ENCODE data around the gene HOXC12. TPM values are rescaled to one million over a fixed set of nuclear protein-coding genes. Genes with fewer than 3 reads are reported as not detected.

The HOXC12 gene
- total RNA-seq, 4 donors from 2014 or later, result 3.7 to 6.8 (median 4.7) TPM

DNA sequence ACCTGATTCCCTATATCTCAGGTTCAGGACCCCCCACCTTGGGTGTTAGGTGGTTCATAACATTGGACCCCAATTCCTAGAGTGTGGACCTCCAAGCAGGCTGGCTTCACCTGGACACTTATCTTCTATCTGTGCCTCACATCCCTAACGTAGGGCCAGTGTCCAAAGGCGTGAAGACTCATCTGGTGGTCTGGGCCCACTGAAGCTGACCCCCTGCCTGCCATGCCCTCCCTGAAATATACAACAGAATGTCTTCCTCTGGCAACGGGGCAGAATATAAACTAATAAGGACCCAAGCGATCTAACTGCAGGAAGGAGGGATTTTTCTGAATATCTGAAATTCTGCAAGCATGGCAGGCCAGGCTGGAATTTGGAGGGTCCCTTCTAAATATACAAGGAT lies 10.5 kb upstream of the HOXC12 start:
- DNase-seq (ENCODE audit: low spot score in 2 of 2), result no peak
- 33% methylated on average over 4 of the region's 4 CpGs for WGBS
- no peak for TF ChIP-seq POLR2A (IDR thresholded peaks at IDR 0.05)
- TF ChIP-seq, protein P1, sequence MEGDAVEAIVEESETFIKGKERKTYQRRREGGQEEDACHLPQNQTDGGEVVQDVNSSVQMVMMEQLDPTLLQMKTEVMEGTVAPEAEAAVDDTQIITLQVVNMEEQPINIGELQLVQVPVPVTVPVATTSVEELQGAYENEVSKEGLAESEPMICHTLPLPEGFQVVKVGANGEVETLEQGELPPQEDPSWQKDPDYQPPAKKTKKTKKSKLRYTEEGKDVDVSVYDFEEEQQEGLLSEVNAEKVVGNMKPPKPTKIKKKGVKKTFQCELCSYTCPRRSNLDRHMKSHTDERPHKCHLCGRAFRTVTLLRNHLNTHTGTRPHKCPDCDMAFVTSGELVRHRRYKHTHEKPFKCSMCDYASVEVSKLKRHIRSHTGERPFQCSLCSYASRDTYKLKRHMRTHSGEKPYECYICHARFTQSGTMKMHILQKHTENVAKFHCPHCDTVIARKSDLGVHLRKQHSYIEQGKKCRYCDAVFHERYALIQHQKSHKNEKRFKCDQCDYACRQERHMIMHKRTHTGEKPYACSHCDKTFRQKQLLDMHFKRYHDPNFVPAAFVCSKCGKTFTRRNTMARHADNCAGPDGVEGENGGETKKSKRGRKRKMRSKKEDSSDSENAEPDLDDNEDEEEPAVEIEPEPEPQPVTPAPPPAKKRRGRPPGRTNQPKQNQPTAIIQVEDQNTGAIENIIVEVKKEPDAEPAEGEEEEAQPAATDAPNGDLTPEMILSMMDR (IDR thresholded peaks at IDR 0.05), result no peak
- no peak for TF ChIP-seq POLR2AphosphoS5 (IDR thresholded peaks at IDR 0.05)
- TF ChIP-seq EP300 (IDR thresholded peaks at IDR 0.05), result no peak
- peaks cover 19% of the 10 kb centered on the region for H3K4me1 ChIP-seq
- H3K9me3 ChIP-seq, result no peaks in the 10 kb centered on the region
- H3K4me3 ChIP-seq, result no peak overlapping the region
- no peak overlapping the region for H3K27ac ChIP-seq
- H3K27me3 ChIP-seq, result peaks cover 98% of the 10 kb centered on the region
- no peaks in the 10 kb centered on the region for H3K36me3 ChIP-seq

DNA sequence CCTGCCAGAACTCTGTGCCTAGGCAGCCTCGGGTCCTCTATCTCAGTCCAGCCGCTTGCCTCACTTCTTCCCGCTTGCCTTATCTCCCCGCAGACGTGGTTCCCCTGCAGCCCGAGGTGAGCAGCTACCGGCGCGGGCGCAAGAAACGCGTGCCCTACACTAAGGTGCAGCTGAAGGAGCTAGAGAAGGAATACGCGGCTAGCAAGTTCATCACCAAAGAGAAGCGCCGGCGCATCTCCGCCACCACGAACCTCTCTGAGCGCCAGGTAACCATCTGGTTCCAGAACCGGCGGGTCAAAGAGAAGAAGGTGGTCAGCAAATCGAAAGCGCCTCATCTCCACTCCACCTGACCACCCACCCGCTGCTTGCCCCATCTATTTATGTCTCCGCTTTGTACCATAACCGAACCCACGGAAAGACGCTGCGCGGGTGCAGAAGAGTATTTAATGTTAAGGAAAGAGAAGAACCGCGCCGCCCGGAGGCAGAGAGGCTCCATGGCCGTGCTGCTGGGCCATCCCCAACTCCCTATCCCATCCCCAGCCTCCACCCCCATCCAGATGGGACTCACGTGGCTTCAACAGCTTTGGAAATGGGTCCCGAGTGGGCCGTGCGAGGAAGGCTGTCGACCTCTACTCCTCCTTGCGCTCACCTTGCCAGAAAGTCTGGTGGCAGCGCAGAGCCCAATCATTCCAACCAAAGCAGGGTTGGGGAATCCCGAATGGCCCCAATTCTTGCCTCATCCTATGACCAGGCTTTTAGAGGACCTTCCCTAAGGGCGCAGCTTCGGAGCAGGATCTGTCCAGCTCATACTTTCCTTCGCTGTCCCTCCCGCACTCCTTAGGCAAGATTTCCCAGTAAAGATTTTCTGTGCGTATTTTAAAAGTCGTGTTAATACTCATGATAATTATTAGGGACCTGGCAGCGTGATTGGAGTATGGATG lies 9.5 kb upstream of the HOXC12 start:
- no peak overlapping the region for H3K4me3 ChIP-seq
- WGBS, result 65% methylated on average over 51 of the region's 51 CpGs
- H3K27me3 ChIP-seq, result peaks cover 98% of the 10 kb centered on the region

DNA sequence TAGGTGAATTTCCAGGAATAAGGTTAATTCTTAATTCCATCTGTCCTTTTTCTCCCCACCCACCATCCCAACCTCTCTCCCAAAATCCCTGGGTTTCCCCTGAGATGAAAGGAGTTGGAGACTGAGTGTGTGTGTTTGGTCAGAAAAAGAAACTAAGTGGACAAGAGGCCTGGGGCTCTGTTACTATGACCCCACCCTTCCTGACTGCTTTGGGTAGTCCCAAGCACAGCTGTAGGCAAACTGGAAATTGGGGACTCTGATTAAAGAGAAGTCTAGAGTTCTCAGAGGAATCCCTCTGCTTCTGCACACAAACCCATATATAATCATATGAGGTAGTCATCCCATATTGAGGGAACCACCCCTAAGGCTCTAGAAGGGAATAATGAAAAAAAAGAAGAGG lies 7.0 kb upstream of the HOXC12 start:
- peaks cover 37% of the 10 kb centered on the region for H3K4me1 ChIP-seq
- no peak for DNase-seq (ENCODE audit: low spot score in 2 of 2)
- TF ChIP-seq POLR2A (IDR thresholded peaks at IDR 0.05), result no peak
- TF ChIP-seq, protein P1 (IDR thresholded peaks at IDR 0.05), result no peak
- TF ChIP-seq EP300 (IDR thresholded peaks at IDR 0.05), result no peak
- no peak for TF ChIP-seq POLR2AphosphoS5 (IDR thresholded peaks at IDR 0.05)
- no peak overlapping the region for H3K27ac ChIP-seq
- H3K4me3 ChIP-seq, result no peak overlapping the region
- H3K27me3 ChIP-seq, result peaks cover 100% of the 10 kb centered on the region
- H3K9me3 ChIP-seq, result no peaks in the 10 kb centered on the region
- H3K36me3 ChIP-seq, result no peaks in the 10 kb centered on the region

More for the DNA sequence above, 9.5 kb upstream of the HOXC12 start:
- TF ChIP-seq, protein P1 (IDR thresholded peaks at IDR 0.05), result no peak
- TF ChIP-seq EP300 (IDR thresholded peaks at IDR 0.05), result no peak
- TF ChIP-seq POLR2A (IDR thresholded peaks at IDR 0.05), result no peak
- TF ChIP-seq POLR2AphosphoS5 (IDR thresholded peaks at IDR 0.05), result no peak
- no peaks in the 10 kb centered on the region for H3K9me3 ChIP-seq
- peaks cover 14% of the 10 kb centered on the region for H3K4me1 ChIP-seq
- no peak for DNase-seq (ENCODE audit: low spot score in 2 of 2)
- no peaks in the 10 kb centered on the region for H3K36me3 ChIP-seq
- H3K27ac ChIP-seq, result no peak overlapping the region

GRCh38 chr12:53948650-53949593 lies 5.8 kb upstream of the HOXC12 start:
- Histone ChIP-seq H3K36me3 (no peaks in the 10 kb centered on the region), H3K27ac (no peak overlapping the region), H3K27me3 (peaks cover 100% of the 10 kb centered on the region), H3K4me1 (peaks cover 33% of the 10 kb centered on the region), H3K4me3 (no peak overlapping the region), H3K9me3 (no peaks in the 10 kb centered on the region)
- no peak for DNase-seq (ENCODE audit: low spot score in 2 of 2)
- 59% methylated on average over 4 of the region's 9 CpGs for WGBS
- TF ChIP-seq, protein P1 (IDR thresholded peaks at IDR 0.05), result no peak
- TF ChIP-seq POLR2AphosphoS5 (IDR thresholded peaks at IDR 0.05) (no peak), POLR2A (IDR thresholded peaks at IDR 0.05) (no peak), EP300 (IDR thresholded peaks at IDR 0.05) (no peak)

Measured in suprapubic skin (tissue), 4 donors.